GM12873 (cell line): ENCODE measurements around the gene PLCH2.

Source experiments
- TF ChIP-seq, protein P1 (sequence below): IDR thresholded peaks from 2 replicates; pipeline ENCODE4 v1.5.1; 2012; ENCODE audit warnings: low read depth, mild to moderate bottlenecking, moderate library complexity, low read length, control low read depth; ENCODE audit not compliant: insufficient read depth; ENCODE audit errors: missing control alignments

The PLCH2 gene

GRCh38 chr1:2502210-2502609 is 26.1 kb downstream of the PLCH2 start:
- TF ChIP-seq, protein P1, sequence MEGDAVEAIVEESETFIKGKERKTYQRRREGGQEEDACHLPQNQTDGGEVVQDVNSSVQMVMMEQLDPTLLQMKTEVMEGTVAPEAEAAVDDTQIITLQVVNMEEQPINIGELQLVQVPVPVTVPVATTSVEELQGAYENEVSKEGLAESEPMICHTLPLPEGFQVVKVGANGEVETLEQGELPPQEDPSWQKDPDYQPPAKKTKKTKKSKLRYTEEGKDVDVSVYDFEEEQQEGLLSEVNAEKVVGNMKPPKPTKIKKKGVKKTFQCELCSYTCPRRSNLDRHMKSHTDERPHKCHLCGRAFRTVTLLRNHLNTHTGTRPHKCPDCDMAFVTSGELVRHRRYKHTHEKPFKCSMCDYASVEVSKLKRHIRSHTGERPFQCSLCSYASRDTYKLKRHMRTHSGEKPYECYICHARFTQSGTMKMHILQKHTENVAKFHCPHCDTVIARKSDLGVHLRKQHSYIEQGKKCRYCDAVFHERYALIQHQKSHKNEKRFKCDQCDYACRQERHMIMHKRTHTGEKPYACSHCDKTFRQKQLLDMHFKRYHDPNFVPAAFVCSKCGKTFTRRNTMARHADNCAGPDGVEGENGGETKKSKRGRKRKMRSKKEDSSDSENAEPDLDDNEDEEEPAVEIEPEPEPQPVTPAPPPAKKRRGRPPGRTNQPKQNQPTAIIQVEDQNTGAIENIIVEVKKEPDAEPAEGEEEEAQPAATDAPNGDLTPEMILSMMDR, result no peak

DNA sequence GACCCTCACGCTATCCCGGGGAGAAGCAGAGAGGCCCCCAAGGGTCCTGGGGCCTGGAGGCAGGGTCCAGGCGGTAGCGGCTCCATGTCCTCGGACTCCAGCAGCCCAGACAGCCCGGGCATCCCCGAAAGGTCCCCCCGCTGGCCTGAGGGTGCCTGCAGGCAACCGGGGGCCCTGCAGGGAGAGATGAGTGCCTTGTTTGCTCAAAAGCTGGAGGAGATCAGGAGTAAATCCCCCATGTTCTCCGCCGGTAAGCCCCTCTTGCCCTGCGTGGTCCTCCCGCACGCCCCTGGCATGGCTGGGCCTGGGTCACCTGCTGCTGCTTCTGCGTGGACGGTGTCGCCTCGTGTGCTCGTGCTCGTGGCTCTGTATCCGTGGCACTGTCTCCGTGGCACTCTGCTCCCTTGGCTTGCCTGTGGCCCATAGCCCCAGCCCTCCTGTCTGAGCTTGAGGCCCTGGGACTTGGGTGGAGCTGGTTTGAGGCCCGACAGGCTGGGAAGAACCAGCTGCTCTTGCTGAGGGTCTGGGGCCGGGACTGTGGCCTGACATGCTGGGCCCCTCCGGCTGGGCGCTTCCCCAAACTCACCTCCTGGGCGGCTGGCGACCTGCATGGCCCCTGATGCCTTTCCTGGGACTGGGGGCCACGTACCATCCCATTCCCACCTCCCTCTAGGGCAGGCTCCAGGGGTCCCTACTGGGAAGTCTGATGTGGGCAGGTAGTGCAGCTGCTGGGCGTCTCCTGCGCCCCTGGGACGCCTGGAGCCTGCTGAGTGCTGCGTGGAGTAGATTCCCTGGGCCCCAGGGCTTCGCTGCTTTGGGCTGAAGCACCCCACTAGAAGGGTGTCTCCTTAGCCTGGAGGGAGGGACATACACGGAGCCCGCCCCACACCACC is 26.8 kb downstream of the PLCH2 start:
- TF ChIP-seq, protein P1, result no peak

DNA sequence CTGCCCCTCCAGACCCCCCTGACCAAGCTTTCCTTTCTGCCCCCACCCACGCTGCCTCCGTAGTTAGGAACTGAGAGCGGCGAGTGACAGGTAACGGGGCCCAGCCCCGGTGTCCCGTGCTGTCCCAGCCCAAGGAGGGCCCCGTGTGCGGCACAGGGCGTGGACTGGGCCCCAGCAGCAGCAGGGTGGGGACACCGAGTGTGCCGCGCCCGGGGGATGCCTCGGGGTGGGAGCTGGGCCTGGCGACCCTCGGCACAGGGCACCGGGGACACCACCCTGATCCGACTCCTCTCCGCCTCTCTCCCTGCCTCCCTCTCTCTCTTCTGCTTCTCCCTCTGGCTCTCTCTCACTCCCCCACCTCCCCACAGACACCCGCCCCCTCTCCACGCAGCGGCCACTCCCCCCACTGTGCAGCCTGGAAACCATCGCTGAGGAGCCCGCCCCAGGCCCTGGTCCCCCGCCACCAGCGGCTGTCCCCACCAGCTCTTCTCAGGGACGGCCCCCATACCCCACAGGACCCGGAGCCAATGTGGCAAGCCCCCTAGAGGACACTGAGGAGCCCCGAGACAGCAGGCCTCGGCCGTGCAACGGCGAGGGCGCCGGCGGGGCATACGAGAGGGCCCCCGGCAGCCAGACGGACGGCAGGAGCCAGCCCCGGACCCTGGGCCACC is 27.6 kb downstream of the PLCH2 start:
- TF ChIP-seq, protein P1, result no peak

DNA sequence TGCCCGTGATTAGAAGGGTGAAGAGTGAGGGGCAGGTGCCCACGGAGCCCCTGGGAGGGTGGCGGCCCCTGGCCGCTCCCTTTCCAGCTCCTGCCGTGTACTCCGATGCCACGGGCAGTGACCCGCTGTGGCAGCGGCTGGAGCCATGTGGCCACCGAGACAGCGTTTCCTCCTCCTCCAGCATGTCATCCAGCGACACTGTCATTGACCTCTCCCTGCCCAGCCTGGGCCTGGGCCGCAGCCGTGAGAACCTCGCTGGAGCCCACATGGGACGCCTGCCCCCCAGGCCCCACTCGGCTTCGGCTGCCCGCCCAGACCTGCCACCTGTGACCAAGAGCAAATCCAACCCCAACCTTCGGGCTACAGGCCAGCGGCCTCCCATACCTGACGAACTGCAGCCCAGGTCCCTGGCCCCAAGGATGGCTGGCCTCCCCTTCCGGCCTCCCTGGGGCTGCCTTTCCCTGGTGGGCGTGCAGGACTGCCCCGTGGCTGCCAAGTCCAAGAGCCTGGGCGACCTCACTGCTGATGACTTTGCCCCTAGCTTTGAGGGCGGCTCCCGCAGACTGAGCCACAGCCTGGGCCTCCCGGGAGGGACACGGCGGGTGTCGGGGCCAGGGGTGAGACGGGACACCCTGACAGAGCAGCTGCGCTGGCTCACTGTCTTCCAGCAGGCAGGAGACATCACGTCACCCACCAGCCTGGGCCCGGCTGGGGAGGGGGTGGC is 28.3 kb downstream of the PLCH2 start:
- TF ChIP-seq, protein P1, result no peak

- TF ChIP-seq, protein P1, result no peak
Measured at GRCh38 chr1:2504949-2505272, 28.8 kb downstream of the PLCH2 start.

- TF ChIP-seq, protein P1, result no peak
Measured at GRCh38 chr1:2505461-2505994, 29.4 kb downstream of the PLCH2 start.
